Parathyroid adenoma (tissue), 2 donors: ENCODE results near the gene SS18L1.

Experiments
- H2AFZ ChIP-seq: fragments of 300-600 bp; sonication (generic); one replicate; pipeline ENCODE4 v1.7.0; 2017; ENCODE audit warnings: antibody characterized with exemption, mild to moderate bottlenecking
- H3K27ac ChIP-seq: fragments of 300-600 bp; sonication (generic); one replicate; pipeline ENCODE4 v1.7.0; 2017
- H3K27me3 ChIP-seq: fragments of 300-600 bp; sonication (generic); one replicate; pipeline ENCODE4 v1.7.0; 2017; ENCODE audit warnings: low read length; ENCODE audit not compliant: control insufficient read depth, insufficient read depth
- H3K36me3 ChIP-seq: fragments of 300-600 bp; sonication (generic); one replicate; pipeline ENCODE4 v1.7.0; 2017; ENCODE audit warnings: low read length; ENCODE audit not compliant: control insufficient read depth, insufficient read depth
- H3K4me1 ChIP-seq: fragments of 300-600 bp; sonication (generic); one replicate; pipeline ENCODE4 v1.7.0; 2017; ENCODE audit warnings: control low read depth
- H3K4me2 ChIP-seq: fragments of 300-600 bp; sonication (generic); one replicate; pipeline ENCODE4 v1.7.0; 2017; ENCODE audit warnings: low read length
- H3K4me3 ChIP-seq: fragments of 300-600 bp; sonication (generic); one replicate; pipeline ENCODE4 v1.7.0; 2017; ENCODE audit warnings: low read depth, low read length
- H3K79me2 ChIP-seq: fragments of 300-600 bp; sonication (generic); one replicate; pipeline ENCODE4 v1.7.0; 2017; ENCODE audit warnings: control low read depth
- H3K9ac ChIP-seq: fragments of 300-600 bp; sonication (generic); one replicate; pipeline ENCODE4 v1.7.0; 2017; ENCODE audit warnings: mild to moderate bottlenecking
- H3K9me3 ChIP-seq: fragments of 300-600 bp; sonication (generic); one replicate; pipeline ENCODE4 v1.7.0; 2017; ENCODE audit warnings: low read length; ENCODE audit not compliant: control insufficient read depth
- CTCF ChIP-seq: fragments of 300-600 bp; sonication (generic); IDR thresholded peaks from one replicate; pipeline ENCODE4 v1.7.0; 2017; ENCODE audit warnings: antibody characterized with exemption, mild to moderate bottlenecking
- donor health status: primary hyperparathyroidism.

Gene SS18L1

GRCh38 chr20:62133051-62133845 lies 10.3 kb upstream of the SS18L1 start:
- no peaks in the 10 kb centered on the region for H3K27me3 ChIP-seq
- H2AFZ ChIP-seq: no peak overlapping the region
- H3K9me3 ChIP-seq: no peaks in the 10 kb centered on the region
- no peak overlapping the region for H3K4me3 ChIP-seq
- H3K4me1 ChIP-seq: no peaks in the 10 kb centered on the region
- H3K36me3 ChIP-seq: no peaks in the 10 kb centered on the region
- TF ChIP-seq CTCF: no peak
- H3K27ac ChIP-seq: no peak overlapping the region
- H3K9ac ChIP-seq: no peak overlapping the region
- no peak overlapping the region for H3K4me2 ChIP-seq
- peaks cover 9% of the 10 kb centered on the region for H3K79me2 ChIP-seq

- no peak for TF ChIP-seq CTCF
- Histone ChIP-seq H3K9ac (no peak overlapping the region), H3K9me3 (no peaks in the 10 kb centered on the region), H2AFZ (no peak overlapping the region), H3K4me1 (no peaks in the 10 kb centered on the region), H3K4me2 (no peak overlapping the region), H3K27me3 (no peaks in the 10 kb centered on the region), H3K36me3 (no peaks in the 10 kb centered on the region), H3K4me3 (no peak overlapping the region), H3K27ac (no peak overlapping the region), H3K79me2 (peaks cover 9% of the 10 kb centered on the region)
Measured at GRCh38 chr20:62133864-62134263, 9.7 kb upstream of the SS18L1 start.

- no peak overlapping the region for H3K9ac ChIP-seq
- H2AFZ ChIP-seq: no peak overlapping the region
- no peak overlapping the region for H3K27ac ChIP-seq
- no peaks in the 10 kb centered on the region for H3K27me3 ChIP-seq
- H3K9me3 ChIP-seq: no peaks in the 10 kb centered on the region
- H3K4me3 ChIP-seq: no peak overlapping the region
- H3K4me1 ChIP-seq: no peaks in the 10 kb centered on the region
- no peak for TF ChIP-seq CTCF
- H3K79me2 ChIP-seq: peaks cover 6% of the 10 kb centered on the region
- H3K4me2 ChIP-seq: no peak overlapping the region
- H3K36me3 ChIP-seq: no peaks in the 10 kb centered on the region
Measured at GRCh38 chr20:62134735-62135231, 8.8 kb upstream of the SS18L1 start.

GRCh38 chr20:62135573-62136266 lies 7.8 kb upstream of the SS18L1 start:
- H3K4me1 ChIP-seq: no peaks in the 10 kb centered on the region
- TF ChIP-seq CTCF: no peak
- peaks cover 7% of the 10 kb centered on the region for H3K79me2 ChIP-seq
- H2AFZ ChIP-seq: no peak overlapping the region
- no peak overlapping the region for H3K4me2 ChIP-seq
- H3K36me3 ChIP-seq: no peaks in the 10 kb centered on the region
- H3K9ac ChIP-seq: no peak overlapping the region
- no peak overlapping the region for H3K27ac ChIP-seq
- no peak overlapping the region for H3K4me3 ChIP-seq
- no peaks in the 10 kb centered on the region for H3K9me3 ChIP-seq
- no peaks in the 10 kb centered on the region for H3K27me3 ChIP-seq
